Measurements from ENCODE around the gene ACAD11.

Gene ACAD11

DNA sequence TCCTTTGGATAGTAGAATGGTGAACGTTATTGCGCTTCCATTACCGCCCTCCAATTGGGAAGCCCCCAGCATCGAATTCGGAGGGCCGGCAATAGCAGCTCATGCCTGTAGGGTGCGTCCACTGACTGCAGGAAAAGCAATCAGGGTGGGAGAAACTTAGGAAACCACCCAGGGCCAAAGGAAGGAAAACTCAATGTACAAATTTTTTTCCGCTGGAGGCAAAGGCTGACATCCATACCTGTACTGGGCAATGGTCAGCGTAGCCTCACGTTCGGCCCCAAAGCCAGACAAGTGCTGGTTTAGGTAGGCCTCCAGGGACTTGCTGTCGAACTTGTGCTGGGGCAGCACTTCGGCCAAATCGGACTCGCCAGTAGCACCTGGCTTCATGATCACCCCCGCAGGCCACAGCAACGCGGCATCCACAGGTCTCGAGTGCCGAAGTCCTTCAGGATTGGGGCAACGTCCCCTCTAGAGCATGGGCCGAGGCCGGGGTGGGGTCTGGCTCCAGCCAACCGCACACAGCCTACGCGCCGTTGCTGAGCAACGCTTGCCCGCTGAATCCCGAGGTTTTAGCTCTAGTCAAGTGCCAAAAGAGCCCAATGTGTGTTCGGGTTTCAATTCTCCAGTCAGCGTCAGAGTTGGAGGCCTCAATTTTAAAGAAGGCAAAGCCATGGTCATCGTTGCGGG is at the start of gene ACAD11:
TSS of gene ACAD11 (minus strand) at position 445 of the 687 bp plus-strand sequence. CDS start at position 387, 58 bp downstream.
- peak; percentile 44 for DNase-seq (ENCODE audit: low spot score)

GRCh38 chr3:132703733-132704132 is 44.1 kb upstream of the ACAD11 start:
- DNase-seq (ENCODE audit: low spot score), result no peak

- DNase-seq (ENCODE audit: low spot score), result no peak
Observed at GRCh38 chr3:132695422-132695821, 35.8 kb upstream of the ACAD11 start.

GRCh38 chr3:132694991-132695390 is 35.4 kb upstream of the ACAD11 start:
- DNase-seq (ENCODE audit: low spot score), result no peak

GRCh38 chr3:132690040-132690439 is 30.4 kb upstream of the ACAD11 start:
- no peak for DNase-seq (ENCODE audit: low spot score)

DNA sequence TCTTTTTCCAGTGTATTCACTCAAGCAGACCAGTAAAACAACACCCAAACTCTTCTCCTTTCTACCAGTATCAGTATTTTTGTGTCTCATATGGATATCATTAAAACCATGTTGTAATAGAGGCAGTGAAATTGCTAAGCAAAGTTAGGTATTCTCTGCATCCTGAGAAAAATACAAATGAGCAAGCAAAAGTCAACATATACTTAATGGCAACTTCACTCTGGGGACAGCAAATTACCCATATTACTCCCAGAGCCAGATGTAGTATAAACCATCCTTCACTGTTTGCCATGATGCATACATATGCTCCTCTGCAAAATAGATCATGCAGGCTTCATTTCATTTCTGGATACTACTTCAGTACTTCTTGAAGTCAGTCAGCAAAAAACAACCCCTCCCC is 22.6 kb upstream of the ACAD11 start:
- no peak for DNase-seq (ENCODE audit: low spot score)

GRCh38 chr3:132681421-132681820 is 21.8 kb upstream of the ACAD11 start:
- DNase-seq (ENCODE audit: low spot score), result no peak

DNA sequence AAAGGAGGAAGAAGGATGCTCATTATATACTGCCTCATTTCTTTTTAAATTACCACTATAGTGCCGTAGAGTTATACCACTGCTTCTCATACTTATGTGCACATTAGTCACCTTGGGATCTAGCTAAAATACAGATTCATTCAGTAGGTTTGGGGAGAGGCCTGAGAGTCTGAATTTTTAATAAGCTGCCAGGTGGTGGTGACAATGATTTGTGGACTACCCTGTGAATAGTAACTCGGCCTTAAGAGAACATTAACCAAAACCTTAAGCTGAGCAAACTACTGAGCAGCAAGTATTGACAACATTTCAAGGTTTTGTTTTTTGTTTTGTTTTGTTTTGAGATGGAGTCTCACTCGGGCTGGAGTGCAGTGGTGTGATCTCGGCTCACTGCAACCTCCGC is 20.3 kb upstream of the ACAD11 start:
- no peak for DNase-seq (ENCODE audit: low spot score)

GRCh38 chr3:132675408-132675807 is 15.8 kb upstream of the ACAD11 start:
- DNase-seq (ENCODE audit: low spot score), result no peak

GRCh38 chr3:132669256-132669777 is 9.7 kb upstream of the ACAD11 start:
- DNase-seq (ENCODE audit: low spot score), result no peak

DNA sequence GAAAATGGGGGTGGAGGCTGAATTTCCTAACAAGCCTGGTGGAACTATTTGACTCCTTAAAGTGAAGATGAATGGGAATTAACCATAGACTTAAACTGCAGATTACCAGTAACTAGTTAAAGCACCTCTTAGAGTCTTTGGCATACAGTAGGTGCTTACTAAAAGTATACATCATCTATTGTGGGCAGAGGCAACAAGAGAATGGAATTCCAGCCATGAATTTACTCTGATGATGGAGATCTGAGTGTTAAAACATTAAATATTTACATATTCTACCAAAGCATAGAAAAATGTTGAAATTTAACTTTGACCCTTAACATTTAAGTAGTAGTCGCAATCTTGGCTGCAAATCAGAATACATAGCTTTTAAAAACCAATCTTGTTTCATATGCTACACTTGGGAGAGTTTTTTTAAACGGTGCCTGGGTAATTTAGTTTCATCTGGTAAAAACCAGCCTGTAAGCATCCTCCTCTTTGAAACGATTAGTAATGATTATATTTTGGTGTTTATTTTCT is 5.7 kb upstream of the ACAD11 start:
- DNase-seq (ENCODE audit: low spot score), result no peak

- no peak for DNase-seq (ENCODE audit: low spot score)
Observed at GRCh38 chr3:132662212-132662611, 2.6 kb upstream of the ACAD11 start.

DNA sequence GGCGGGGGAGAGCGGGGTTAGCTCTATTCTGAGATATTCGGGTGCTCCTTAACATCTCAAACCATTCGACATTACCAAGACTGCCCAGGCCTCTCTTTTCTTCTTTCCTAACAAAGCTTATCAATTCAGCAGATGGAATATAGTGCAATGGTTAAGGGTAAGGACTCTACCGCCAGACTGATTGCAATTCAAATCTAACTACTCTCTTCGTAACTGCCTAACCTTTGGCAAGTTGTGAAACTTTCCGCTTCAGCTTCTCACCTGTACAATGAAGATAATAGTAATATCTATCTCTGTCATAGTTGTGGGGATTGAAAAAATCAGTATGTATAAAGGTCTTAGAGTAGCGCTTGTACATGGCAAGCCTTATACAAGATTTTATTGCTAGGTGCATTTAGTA is 1.5 kb upstream of the ACAD11 start:
- peak; percentile 11 for DNase-seq (ENCODE audit: low spot score)

DNA sequence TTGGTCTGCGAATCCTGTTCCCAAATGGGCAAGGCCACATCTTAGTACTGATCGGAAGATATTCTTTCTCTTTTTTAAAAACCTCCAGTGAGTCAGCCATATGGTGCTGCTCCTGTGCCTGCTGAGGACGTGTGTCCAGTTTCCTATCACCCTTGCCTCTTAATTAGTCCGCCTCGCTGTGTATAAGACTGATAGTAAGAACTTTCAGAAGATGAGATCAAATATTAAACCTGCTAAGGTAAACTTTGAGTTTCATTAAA is 1.1 kb upstream of the ACAD11 start:
- DNase-seq (ENCODE audit: low spot score), result peak; percentile 22

DNA sequence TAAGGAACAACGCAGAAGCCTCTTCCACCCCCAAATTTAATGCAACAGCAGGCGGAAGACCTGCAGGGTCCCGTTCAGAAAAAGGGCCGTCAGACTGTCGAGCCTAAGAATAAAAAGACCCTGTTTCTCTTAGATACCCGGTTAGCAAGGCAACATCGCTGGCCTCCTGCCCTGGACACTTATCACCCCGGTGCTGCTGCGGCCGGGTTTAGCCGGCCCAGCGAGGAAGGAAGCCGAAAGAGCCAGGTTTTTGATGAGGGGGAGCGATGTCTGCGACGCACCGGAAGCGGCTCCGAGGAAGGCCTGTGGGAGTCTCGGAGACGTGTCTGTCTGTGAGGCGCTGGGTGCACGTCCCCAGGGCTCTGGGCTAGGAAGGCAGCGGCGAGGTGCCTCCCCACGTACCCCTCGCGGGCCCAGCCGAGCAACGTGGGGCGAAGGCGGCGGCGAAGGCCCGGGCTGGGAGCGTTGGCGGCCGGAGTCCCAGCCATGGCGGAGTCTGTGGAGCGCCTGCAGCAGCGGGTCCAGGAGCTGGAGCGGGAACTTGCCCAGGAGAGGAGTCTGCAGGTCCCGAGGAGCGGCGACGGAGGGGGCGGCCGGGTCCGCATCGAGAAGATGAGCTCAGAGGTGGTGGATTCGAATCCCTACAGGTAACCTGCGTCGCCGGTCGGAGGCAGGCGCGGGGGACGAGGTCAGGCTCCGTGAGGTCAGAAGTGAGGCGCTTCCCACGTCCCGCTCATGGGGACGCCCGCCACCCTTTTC is 622 bp upstream of the ACAD11 start, which contains the start of gene UBA5:
TSS of gene UBA5 (plus strand) at position 278 of the 759 bp plus-strand sequence. CDS start at position 487, 209 bp downstream.
- peak; percentile 54 for DNase-seq (ENCODE audit: low spot score)

GRCh38 chr3:132659000-132659364 is 627 bp downstream of the ACAD11 start:
- no peak for DNase-seq (ENCODE audit: low spot score)

- DNase-seq (ENCODE audit: low spot score), result no peak
Observed at GRCh38 chr3:132657869-132658747, 1.5 kb downstream of the ACAD11 start.

GRCh38 chr3:132655471-132655870 is 4.1 kb downstream of the ACAD11 start:
- no peak for DNase-seq (ENCODE audit: low spot score)

GRCh38 chr3:132654721-132655120 is 4.9 kb downstream of the ACAD11 start:
- DNase-seq (ENCODE audit: low spot score), result no peak

- no peak for DNase-seq (ENCODE audit: low spot score)
Observed at GRCh38 chr3:132654190-132654589, 5.4 kb downstream of the ACAD11 start.

GRCh38 chr3:132652640-132653270 is 6.9 kb downstream of the ACAD11 start:
- DNase-seq (ENCODE audit: low spot score), result no peak

DNA sequence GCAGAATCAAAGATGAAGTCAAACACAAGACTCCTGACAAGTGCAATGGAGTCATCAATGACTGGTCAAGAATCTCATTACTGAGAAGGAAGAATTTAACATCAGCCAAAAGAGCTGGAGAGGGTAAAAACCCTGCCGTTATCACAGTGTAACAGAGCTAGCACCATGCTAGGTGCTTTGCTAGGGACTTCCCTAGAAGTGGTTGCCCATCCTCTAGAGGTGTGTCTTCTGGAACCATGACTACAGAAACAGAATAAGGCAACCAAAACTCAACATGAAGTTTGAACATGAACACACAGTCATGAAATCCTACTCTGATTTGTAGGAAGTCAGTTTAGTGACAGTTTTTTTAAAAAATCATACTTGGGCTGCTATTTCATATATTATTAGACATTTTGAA is 9.5 kb downstream of the ACAD11 start:
- no peak for DNase-seq (ENCODE audit: low spot score)
